LNCaP clone FGC (cell line): ENCODE results near the gene MTAP.

Experiments used
- DNase-seq: peaks from one replicate; pipeline ENCODE4 v3.0.0-alpha.2; 2011; ENCODE audit warnings: low read depth
- H3K4me3 ChIP-seq: 2 replicates; pipeline ENCODE4 v1.5.1; 2011; ENCODE audit warnings: mild to moderate bottlenecking, low read depth, low read length, control low read depth
- CTCF ChIP-seq: IDR thresholded peaks from 2 replicates; pipeline ENCODE4 v1.5.1; 2012; ENCODE audit warnings: mild to moderate bottlenecking; ENCODE audit not compliant: control insufficient read depth, insufficient read depth; ENCODE audit errors: extremely low read depth

MTAP gene

DNA sequence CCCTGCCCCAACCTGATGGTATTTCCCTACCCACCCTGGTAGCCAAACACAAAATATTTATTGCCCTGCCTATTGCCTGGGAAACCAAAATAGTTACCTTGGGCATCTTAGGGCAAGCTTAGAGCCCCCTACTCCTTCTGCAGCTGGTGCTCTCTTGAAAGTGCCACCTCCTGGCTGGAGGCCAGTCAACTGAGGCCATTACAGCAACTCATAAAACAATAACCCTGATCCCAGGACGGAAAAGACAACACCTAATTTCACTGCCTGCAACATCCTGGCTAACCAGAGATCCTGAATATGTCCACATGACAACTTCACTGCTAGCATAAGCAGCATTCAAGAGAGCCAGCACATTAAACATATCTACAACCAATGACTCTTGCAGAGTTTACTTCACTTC lies 38.7 kb downstream of the MTAP start:
- no peak for TF ChIP-seq CTCF
- DNase-seq, result no peak
- no peak overlapping the region for H3K4me3 ChIP-seq

DNA sequence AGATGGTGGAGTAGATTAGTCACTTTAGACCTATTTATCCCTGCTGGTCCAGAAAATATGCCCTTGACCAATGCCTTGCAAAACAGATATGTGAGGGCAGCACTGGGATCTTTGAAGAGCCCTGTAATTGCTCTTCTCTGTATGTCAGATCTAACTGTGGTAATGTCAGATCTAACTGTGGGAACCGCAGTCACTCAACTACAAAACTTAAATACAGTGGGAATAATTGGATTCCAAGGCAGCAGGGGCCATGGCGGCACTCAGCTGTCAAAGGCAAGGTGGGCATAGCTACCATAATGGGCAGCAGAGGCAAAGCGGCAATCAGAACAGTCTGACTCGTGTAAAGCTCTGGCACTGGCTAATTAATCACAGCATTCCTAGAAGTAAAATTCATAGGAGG lies 46.2 kb downstream of the MTAP start:
- no peak for DNase-seq
- TF ChIP-seq CTCF, result no peak
- H3K4me3 ChIP-seq, result no peak overlapping the region

DNA sequence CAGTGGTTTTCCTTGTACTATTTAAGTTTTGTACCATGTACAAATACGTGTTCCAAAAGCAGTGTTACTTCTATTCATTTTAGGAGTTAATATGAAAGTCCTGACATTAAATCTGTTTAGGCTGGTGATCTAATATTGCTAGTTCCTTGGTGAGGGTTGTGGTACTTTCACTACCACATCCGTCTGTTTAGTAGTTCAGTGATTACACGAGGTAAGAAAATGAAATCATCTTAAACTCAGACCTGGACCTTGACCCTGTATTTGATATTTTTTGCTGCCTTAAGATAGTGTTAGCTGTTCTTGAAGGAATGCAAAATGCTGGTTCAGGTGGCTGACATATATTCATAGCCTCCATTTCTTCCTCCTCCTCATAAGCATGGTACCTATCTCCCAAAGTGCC lies 50.3 kb downstream of the MTAP start:
- no peak overlapping the region for H3K4me3 ChIP-seq
- TF ChIP-seq CTCF, result no peak
- DNase-seq, result no peak

DNA sequence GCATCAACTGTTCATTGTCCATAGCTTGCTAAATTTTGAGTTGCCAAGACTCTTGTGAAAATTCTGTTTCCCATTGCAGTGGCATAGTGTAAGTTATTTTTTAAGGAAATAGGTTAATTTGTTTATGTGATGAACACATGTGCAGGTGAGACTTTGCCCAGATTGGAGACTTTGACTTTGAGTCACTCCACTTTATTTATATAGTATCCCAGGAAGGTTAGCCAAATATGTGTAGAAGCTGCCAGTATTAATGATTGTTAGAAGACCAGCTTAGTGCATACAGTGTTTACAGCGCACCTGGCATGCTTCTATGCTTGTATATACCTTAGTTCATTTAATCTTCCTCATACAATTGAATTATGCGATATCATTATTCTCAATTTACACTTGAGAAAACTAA lies 51.0 kb downstream of the MTAP start:
- TF ChIP-seq CTCF, result no peak

DNA sequence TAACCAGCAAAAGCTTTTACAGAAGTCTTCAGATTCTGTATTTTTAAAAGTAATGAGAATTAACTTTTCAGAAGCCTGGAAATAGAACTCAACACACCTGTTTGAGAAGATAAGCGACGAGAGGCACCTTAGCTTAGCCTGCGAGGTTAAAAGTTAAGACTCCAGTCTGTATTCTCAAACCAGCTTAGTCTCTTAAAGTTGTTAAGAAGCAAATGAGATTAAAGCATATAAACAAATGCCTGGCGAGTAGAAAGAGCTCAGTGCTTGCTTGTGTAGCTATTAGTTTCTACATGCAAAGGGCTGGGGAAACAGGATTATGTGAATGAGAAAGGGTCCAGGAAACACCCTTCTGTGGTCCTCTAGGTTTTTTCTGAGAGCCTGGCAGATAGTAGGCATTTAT lies 51.7 kb downstream of the MTAP start:
- DNase-seq, result no peak
- no peak overlapping the region for H3K4me3 ChIP-seq
- TF ChIP-seq CTCF, result no peak

More for the DNA sequence above, 51.0 kb downstream of the MTAP start:
- DNase-seq, result peak; percentile 11
- no peak overlapping the region for H3K4me3 ChIP-seq

DNA sequence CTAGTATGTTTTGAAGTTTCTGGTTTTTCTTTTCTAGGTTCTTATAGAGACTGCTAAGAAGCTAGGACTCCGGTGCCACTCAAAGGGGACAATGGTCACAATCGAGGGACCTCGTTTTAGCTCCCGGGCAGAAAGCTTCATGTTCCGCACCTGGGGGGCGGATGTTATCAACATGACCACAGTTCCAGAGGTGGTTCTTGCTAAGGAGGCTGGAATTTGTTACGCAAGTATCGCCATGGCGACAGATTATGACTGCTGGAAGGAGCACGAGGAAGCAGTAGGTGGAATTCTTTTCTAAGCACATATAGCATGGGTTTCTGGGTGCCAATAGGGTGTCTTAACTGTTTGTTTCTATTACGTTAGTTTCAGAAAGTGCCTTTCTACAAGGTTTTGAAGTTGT lies 52.2 kb downstream of the MTAP start:
- no peak for DNase-seq
- no peak for TF ChIP-seq CTCF
- no peak overlapping the region for H3K4me3 ChIP-seq

DNA sequence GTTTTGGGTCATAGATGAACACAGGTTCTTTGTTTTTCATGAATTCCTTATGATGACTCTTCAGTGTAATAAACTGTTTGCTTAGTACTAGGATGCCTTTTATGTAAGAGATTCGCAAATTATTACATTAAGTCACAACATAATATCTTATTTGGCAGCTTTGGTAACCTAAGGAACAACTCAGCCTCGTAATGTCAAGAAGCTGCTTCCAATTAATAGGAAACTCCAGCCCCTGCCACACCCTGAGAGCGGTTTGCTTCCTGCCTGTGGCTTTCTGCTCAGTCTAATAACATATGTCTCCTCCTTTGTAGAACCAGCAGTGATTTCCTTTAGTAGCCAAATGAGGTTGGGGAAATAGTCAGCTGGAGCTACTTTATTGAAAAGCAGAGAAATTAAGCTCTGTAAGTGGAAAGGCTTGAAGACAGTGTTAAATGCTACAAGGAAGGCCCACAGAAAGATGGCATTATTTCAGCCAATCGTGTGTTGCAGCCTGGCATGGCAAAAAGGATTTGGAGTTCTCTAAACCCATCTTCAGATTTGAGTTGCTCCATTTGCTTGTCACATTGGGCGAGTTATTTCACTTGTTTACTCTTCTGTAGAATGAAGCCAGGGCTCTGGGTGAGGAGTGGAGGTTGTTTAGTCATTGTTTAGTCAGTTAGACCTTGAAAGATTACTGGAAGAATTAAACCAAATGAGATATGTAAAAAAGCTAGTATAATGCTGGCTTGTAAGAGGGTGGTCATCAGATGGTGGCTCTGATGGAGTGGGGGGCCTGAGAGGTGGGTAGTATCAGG lies 54.1 kb downstream of the MTAP start:
- TF ChIP-seq CTCF, result no peak
- DNase-seq, result peak; percentile 7
- no peak overlapping the region for H3K4me3 ChIP-seq
